ENCODE data around the gene TCF7L1.

DNA sequence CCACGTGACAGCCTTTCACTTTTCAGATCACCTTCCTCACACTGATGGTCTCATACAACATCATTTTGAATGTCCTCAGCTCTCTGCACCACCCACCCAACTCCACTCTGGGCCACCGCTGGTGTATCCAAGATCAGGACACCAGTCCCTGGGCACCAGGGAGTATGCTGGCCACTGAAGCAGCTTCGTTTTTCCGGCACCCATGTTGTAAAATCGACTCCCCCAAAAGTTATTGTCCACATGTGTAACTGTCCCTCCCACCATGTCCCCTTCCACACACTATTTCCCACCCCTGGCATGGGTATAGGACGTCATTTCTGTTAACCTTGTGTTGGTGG lies 98.2 kb downstream of the TCF7L1 start:
- TF ChIP-seq RAD21 (IDR thresholded peaks at IDR 0.05; ENCODE audit: low read length), result no peak
- TF ChIP-seq CTCF (IDR thresholded peaks at IDR 0.05), result no peak
- TF ChIP-seq PBX3 (IDR thresholded peaks at IDR 0.05), result no peak
- no peak for TF ChIP-seq NFIC (IDR thresholded peaks at IDR 0.05; ENCODE audit: borderline replicate concordance)
- TF ChIP-seq, protein P1, sequence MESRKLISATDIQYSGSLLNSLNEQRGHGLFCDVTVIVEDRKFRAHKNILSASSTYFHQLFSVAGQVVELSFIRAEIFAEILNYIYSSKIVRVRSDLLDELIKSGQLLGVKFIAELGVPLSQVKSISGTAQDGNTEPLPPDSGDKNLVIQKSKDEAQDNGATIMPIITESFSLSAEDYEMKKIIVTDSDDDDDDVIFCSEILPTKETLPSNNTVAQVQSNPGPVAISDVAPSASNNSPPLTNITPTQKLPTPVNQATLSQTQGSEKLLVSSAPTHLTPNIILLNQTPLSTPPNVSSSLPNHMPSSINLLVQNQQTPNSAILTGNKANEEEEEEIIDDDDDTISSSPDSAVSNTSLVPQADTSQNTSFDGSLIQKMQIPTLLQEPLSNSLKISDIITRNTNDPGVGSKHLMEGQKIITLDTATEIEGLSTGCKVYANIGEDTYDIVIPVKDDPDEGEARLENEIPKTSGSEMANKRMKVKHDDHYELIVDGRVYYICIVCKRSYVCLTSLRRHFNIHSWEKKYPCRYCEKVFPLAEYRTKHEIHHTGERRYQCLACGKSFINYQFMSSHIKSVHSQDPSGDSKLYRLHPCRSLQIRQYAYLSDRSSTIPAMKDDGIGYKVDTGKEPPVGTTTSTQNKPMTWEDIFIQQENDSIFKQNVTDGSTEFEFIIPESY (IDR thresholded peaks at IDR 0.05; ENCODE audit: borderline replicate concordance, low read depth), result no peak
- no peak for TF ChIP-seq REST (IDR thresholded peaks at IDR 0.05; ENCODE audit: low read depth, low read length)

All from SK-N-SH (cell line).